Measurements from ENCODE around the gene SEMA3C.

Gene SEMA3C

DNA sequence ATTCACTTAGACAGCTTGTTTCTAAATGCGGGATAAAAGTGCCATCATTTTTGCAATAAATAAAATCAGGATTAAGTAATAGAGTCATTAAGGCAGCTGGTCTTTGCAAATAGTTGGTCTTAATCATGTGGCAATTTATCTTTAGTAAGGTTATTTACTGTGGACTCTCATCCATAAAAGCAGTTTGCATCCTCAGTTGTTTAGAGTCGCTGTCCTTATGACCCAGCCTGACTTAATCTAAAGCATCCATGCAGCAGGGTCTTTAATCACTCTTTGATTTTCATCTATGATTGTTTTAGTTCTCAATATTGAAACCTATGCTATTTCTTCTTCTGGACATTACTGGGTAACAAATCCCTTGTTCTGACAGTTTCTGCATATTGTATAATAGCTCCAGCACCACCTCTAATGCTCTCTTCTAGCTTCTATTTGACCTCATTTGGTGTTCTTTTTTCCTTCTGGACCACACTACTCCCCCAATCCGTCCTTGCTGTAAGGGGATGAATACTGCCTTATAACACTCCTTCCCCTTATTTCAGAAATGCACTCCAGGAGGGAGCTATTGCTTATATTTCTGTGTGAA, 185.4 kb downstream of the SEMA3C start:
- TF ChIP-seq, protein P1, sequence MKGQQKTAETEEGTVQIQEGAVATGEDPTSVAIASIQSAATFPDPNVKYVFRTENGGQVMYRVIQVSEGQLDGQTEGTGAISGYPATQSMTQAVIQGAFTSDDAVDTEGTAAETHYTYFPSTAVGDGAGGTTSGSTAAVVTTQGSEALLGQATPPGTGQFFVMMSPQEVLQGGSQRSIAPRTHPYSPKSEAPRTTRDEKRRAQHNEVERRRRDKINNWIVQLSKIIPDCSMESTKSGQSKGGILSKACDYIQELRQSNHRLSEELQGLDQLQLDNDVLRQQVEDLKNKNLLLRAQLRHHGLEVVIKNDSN (IDR thresholded peaks at IDR 0.05), result no peak
- TF ChIP-seq, protein P2, sequence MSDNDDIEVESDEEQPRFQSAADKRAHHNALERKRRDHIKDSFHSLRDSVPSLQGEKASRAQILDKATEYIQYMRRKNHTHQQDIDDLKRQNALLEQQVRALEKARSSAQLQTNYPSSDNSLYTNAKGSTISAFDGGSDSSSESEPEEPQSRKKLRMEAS (IDR thresholded peaks at IDR 0.05), result no peak
- TF ChIP-seq RAD21 (IDR thresholded peaks at IDR 0.05; ENCODE audit: low read depth) (no peak), TAF1 (IDR thresholded peaks at IDR 0.05; ENCODE audit: low read depth) (no peak), ZBTB7A (IDR thresholded peaks at IDR 0.05; ENCODE audit: low read depth) (no peak), CREB1 (IDR thresholded peaks at IDR 0.05; ENCODE audit: low read depth) (no peak), FOXM1 (IDR thresholded peaks at IDR 0.05; ENCODE audit: borderline replicate concordance, low read depth) (no peak), TEAD4 (IDR thresholded peaks at IDR 0.05) (no peak)
- TF ChIP-seq, protein P3, sequence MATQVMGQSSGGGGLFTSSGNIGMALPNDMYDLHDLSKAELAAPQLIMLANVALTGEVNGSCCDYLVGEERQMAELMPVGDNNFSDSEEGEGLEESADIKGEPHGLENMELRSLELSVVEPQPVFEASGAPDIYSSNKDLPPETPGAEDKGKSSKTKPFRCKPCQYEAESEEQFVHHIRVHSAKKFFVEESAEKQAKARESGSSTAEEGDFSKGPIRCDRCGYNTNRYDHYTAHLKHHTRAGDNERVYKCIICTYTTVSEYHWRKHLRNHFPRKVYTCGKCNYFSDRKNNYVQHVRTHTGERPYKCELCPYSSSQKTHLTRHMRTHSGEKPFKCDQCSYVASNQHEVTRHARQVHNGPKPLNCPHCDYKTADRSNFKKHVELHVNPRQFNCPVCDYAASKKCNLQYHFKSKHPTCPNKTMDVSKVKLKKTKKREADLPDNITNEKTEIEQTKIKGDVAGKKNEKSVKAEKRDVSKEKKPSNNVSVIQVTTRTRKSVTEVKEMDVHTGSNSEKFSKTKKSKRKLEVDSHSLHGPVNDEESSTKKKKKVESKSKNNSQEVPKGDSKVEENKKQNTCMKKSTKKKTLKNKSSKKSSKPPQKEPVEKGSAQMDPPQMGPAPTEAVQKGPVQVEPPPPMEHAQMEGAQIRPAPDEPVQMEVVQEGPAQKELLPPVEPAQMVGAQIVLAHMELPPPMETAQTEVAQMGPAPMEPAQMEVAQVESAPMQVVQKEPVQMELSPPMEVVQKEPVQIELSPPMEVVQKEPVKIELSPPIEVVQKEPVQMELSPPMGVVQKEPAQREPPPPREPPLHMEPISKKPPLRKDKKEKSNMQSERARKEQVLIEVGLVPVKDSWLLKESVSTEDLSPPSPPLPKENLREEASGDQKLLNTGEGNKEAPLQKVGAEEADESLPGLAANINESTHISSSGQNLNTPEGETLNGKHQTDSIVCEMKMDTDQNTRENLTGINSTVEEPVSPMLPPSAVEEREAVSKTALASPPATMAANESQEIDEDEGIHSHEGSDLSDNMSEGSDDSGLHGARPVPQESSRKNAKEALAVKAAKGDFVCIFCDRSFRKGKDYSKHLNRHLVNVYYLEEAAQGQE (IDR thresholded peaks at IDR 0.05; ENCODE audit: low read depth), result no peak

DNA sequence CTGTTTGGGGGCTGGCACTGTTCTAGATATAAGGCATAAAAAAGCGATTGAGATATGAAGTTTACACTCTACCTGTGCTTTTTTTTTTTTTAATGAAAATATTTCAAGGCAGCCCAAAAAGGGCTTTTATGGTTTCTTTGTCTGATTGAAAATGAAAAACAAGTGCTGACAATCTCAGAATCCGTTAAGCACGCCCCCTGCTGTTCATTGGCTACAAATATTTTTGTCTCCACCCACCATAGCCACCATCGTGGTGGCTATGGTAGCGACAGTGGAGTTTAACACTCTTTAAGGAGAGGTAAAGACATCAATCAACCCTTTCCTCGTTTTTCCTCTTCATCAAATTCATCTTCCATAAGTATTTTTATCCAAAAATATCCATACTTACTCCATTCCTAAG, 186.2 kb downstream of the SEMA3C start:
- TF ChIP-seq, protein P1 (IDR thresholded peaks at IDR 0.05), result no peak
- no peak for TF ChIP-seq CEBPB (IDR thresholded peaks at IDR 0.05)
- TF ChIP-seq RAD21 (IDR thresholded peaks at IDR 0.05; ENCODE audit: low read depth), result no peak
- TF ChIP-seq EP300 (IDR thresholded peaks at IDR 0.05; ENCODE audit: borderline replicate concordance), result no peak
- TF ChIP-seq CREB1 (IDR thresholded peaks at IDR 0.05; ENCODE audit: low read depth), result no peak
- TF ChIP-seq, protein P3 (IDR thresholded peaks at IDR 0.05; ENCODE audit: low read depth), result no peak
- TF ChIP-seq, protein P2 (IDR thresholded peaks at IDR 0.05), result no peak
- TF ChIP-seq NFIC (IDR thresholded peaks at IDR 0.05), result no peak

DNA sequence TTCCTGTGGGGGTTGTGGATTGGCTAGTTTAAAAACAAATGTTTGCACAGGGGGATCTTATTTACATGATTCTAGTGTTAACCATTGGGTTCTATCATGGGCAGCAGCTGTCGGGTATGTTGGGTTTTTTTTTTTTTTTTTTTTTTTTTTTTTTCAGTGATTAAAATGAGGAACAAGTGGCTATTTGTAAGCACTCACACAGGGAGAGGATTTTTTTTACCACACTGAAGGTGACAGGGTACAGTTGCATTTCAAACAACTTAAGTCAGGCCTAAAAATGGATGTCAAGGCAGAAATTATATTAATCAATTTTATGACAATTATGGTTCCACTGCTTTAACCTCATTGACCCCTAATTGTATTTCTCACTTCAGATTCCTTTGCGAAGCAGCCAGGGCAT, 187.6 kb downstream of the SEMA3C start:
- TF ChIP-seq CEBPB (IDR thresholded peaks at IDR 0.05) (no peak), FOXM1 (IDR thresholded peaks at IDR 0.05; ENCODE audit: borderline replicate concordance, low read depth) (no peak), EGR1 (IDR thresholded peaks at IDR 0.05) (no peak), YY1 (IDR thresholded peaks at IDR 0.05; ENCODE audit: low read depth) (no peak), TCF12 (IDR thresholded peaks at IDR 0.05; ENCODE audit: low read depth) (no peak)
- TF ChIP-seq, protein P2 (IDR thresholded peaks at IDR 0.05), result no peak

DNA sequence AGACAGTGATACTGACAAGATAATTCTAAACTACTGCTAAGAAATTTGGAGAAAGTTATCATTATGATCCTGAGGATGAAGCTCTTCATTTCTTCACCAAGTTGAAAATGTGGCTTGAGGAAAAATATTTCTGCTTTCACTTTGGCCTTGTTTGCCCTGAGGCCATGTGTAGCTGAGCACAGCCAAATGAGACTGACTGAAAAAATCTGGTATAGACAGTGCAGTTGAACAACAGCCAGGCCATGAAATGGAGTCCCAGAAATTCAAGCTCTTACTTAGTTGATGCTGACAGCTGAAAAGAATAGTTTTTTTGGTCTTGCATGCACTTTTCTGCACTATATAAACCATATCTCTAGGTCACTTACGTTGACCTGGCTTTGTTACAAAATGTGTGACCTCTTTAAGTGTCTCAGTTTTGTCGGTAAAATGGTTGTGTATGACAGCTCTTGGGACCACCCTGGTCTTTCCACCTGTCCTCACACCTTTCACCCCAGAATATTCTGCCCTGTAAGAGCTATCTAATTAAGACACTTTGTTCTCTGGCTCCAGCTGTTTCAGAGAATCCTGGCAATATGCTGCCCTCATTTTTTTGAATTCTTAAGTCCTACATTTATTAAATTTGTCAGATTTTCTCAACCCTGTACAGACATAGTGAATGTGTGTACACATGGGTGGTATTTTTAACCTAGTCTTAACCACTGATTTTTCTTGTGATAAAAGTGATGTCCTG, 189.1 kb downstream of the SEMA3C start:
- TF ChIP-seq CREB1 (IDR thresholded peaks at IDR 0.05; ENCODE audit: low read depth) (no peak), ZBTB7A (IDR thresholded peaks at IDR 0.05; ENCODE audit: low read depth) (no peak), TAF1 (IDR thresholded peaks at IDR 0.05; ENCODE audit: low read depth) (no peak), TCF12 (IDR thresholded peaks at IDR 0.05; ENCODE audit: low read depth) (no peak), FOXM1 (IDR thresholded peaks at IDR 0.05; ENCODE audit: borderline replicate concordance, low read depth) (no peak), NFIC (IDR thresholded peaks at IDR 0.05) (no peak), TEAD4 (IDR thresholded peaks at IDR 0.05) (no peak)

DNA sequence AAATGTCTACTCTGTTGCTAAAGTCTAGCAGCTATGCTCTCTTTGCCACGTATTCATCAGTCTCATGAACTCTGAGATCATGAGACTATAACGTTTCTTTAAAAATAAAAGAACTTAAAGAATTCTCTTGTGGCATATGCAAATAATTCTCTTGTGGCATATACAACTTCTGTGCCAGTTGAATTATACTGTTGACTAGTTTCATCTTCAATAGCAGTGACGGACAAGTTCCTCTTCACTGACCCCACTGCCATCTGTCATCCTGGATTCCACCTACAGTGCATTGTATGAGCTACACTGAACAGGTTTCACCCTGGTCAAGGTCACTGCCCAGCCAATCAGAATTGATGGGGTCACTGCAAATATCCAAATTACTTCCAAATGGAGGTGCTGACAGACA, 192.2 kb downstream of the SEMA3C start:
- no peak for TF ChIP-seq CEBPB (IDR thresholded peaks at IDR 0.05)
- no peak for TF ChIP-seq ZBTB7A (IDR thresholded peaks at IDR 0.05; ENCODE audit: low read depth)
- no peak for TF ChIP-seq EGR1 (IDR thresholded peaks at IDR 0.05)
- TF ChIP-seq FOXM1 (IDR thresholded peaks at IDR 0.05; ENCODE audit: borderline replicate concordance, low read depth), result no peak
- TF ChIP-seq, protein P3 (IDR thresholded peaks at IDR 0.05; ENCODE audit: low read depth), result no peak
- no peak for TF ChIP-seq YY1 (IDR thresholded peaks at IDR 0.05; ENCODE audit: low read depth)
- TF ChIP-seq TCF12 (IDR thresholded peaks at IDR 0.05; ENCODE audit: low read depth), result no peak
- TF ChIP-seq, protein P2 (IDR thresholded peaks at IDR 0.05), result no peak

Measured in Ishikawa (cell line).